CD14-positive monocyte (primary cell): ENCODE data around the gene ZFP3. TPM values are rescaled to one million over a fixed set of nuclear protein-coding genes. Genes with fewer than 3 reads are reported as not detected.
"Not testable (repeated sequence)": the region's sequence is repeated elsewhere in the genome, so short reads cannot be mapped to it uniquely, and the experiment has no call there.

ENCODE experiments used
- DNase-seq, 3 donors: peaks; one replicate each; pipeline ENCODE4 v3.0.0-alpha.2; 2011 to 2022
- H2AFZ ChIP-seq: 2 replicates; pipeline ENCODE4 v1.6.0; 2012; ENCODE audit warnings: mild to moderate bottlenecking, low read depth, low read length, inconsistent platforms; ENCODE audit not compliant: insufficient read depth, poor library complexity, severe bottlenecking
- H3K27ac ChIP-seq, 2 donors: 1 replicate in 1 of 2; 2 replicates in 1 of 2; pipeline ENCODE4 v1.5.1; 2012 to 2013; ENCODE audit warnings: low read length in 2 of 2, control low read depth in 1 of 2, inconsistent platforms in 1 of 2, low read depth in 1 of 2, mild to moderate bottlenecking in 1 of 2
- H3K27me3 ChIP-seq, 2 donors: one replicate each; pipeline versions ENCODE4 v1.6.0 to v1.6.1; 2011 to 2013; ENCODE audit warnings: low read length in 2 of 2; ENCODE audit not compliant: control insufficient read depth in 2 of 2, insufficient read depth in 2 of 2
- H3K36me3 ChIP-seq, 2 donors: replicated peaks in 1 of 2; 1 replicate in 1 of 2; 2 replicates in 1 of 2; pipeline versions ENCODE4 v1.5.1 to v1.6.1; 2012 to 2013; ENCODE audit warnings: low read length in 2 of 2, control low read depth in 1 of 2, inconsistent platforms in 1 of 2, mild to moderate bottlenecking in 1 of 2; ENCODE audit not compliant: insufficient read depth in 2 of 2, control insufficient read depth in 1 of 2
- H3K4me1 ChIP-seq, 2 donors: 1 replicate in 1 of 2; 2 replicates in 1 of 2; pipeline versions ENCODE4 v1.5.1 to v1.6.1; 2012 to 2013; ENCODE audit warnings: low read length in 2 of 2, control low read depth in 1 of 2, inconsistent platforms in 1 of 2, mild to moderate bottlenecking in 1 of 2, moderate library complexity in 1 of 2; ENCODE audit not compliant: insufficient read depth in 2 of 2, control insufficient read depth in 1 of 2
- H3K4me2 ChIP-seq: replicated peaks from 2 replicates; pipeline ENCODE3; 2012; ENCODE audit warnings: low read length, moderate library complexity, mild to moderate bottlenecking; ENCODE audit not compliant: poor library complexity, severe bottlenecking; ENCODE audit errors: extremely low read depth
- H3K4me3 ChIP-seq, 3 experiments: fragments of 200-600 bp in 1 of 3; sonication (generic) in 1 of 3; replicated peaks in 1 of 3; 1 replicate in 2 of 3; 2 replicates in 1 of 3; pipeline ENCODE4 v1.5.1; 2011 to 2013; ENCODE audit warnings: low read length in 3 of 3, mild to moderate bottlenecking in 3 of 3, control low read depth in 2 of 3, low read depth in 2 of 3, inconsistent platforms in 1 of 3, moderate library complexity in 1 of 3
- H3K79me2 ChIP-seq: 2 replicates; pipeline ENCODE4 v1.6.0; 2012; ENCODE audit warnings: mild to moderate bottlenecking, control low read depth, inconsistent platforms, low read length, moderate library complexity; ENCODE audit not compliant: insufficient read depth
- H3K9ac ChIP-seq: 2 replicates; pipeline ENCODE4 v1.6.0; 2017; ENCODE audit warnings: low read length, mild to moderate bottlenecking; ENCODE audit not compliant: insufficient read depth, poor library complexity, severe bottlenecking
- H3K9me3 ChIP-seq, 2 donors: replicated peaks in 1 of 2; 1 replicate in 1 of 2; 2 replicates in 1 of 2; pipeline versions ENCODE4 v1.5.1 to v1.6.1; 2012 to 2013; ENCODE audit warnings: low read length in 2 of 2, control low read depth in 1 of 2; ENCODE audit not compliant: control insufficient read depth in 1 of 2, insufficient read depth in 1 of 2
- H4K20me1 ChIP-seq: 2 replicates; pipeline ENCODE4 v1.6.0; 2012; ENCODE audit warnings: mild to moderate bottlenecking, low read length, control low read depth, moderate library complexity; ENCODE audit not compliant: insufficient read depth
- H3K27ac Mint-ChIP-seq, 7 donors: one replicate each; pipeline ENCODE4 v1.8.0; 2020; ENCODE audit warnings: mild to moderate bottlenecking in 7 of 7, mixed read lengths in 7 of 7, moderate library complexity in 6 of 7, inconsistent platforms in 2 of 7
- H3K27me3 Mint-ChIP-seq, 3 donors: one replicate each; pipeline ENCODE4 v1.8.0; 2021 to 2022; ENCODE audit warnings: low read depth in 3 of 3, mild to moderate bottlenecking in 3 of 3, mixed read lengths in 3 of 3, moderate library complexity in 3 of 3, inconsistent platforms in 1 of 3
- H3K36me3 Mint-ChIP-seq, 2 donors: one replicate each; pipeline ENCODE4 v1.8.0; 2020; ENCODE audit warnings: mixed read lengths in 2 of 2, inconsistent platforms in 1 of 2, mild to moderate bottlenecking in 1 of 2
- H3K4me1 Mint-ChIP-seq: one replicate; pipeline ENCODE4 v1.8.0; 2020; ENCODE audit warnings: mild to moderate bottlenecking, mixed read lengths
- H3K4me3 Mint-ChIP-seq, 2 donors: one replicate each; pipeline ENCODE4 v1.8.0; 2020; ENCODE audit warnings: mild to moderate bottlenecking in 2 of 2, mixed read lengths in 2 of 2, moderate library complexity in 1 of 2
- H3K9me3 Mint-ChIP-seq, 7 donors: one replicate each; pipeline ENCODE4 v1.8.0; 2020 to 2022; ENCODE audit warnings: mixed read lengths in 7 of 7, mild to moderate bottlenecking in 6 of 7, moderate library complexity in 6 of 7, inconsistent platforms in 2 of 7
- CTCF ChIP-seq: fragments of 200-600 bp; IDR thresholded peaks from one replicate; pipeline ENCODE4 v1.8.0; 2022; ENCODE audit warnings: antibody characterized with exemption, mild to moderate bottlenecking
- WGBS: methylation state at CpG from one replicate; pipeline ENCODE4 v1.1.5; 2013; ENCODE audit warnings: missing lambda C conversion rate; ENCODE audit not compliant: insufficient coverage; 5-methylcytosine and 5-hydroxymethylcytosine counted together
- intact Hi-C, 2 donors: fragments of 100-400 bp; cut with micrococcal nuclease; formaldehyde crosslinking; loops; one replicate each; pipeline versions ENCODE4 v1.15.0 to v1.15.1; 2023
- polyA plus RNA-seq, 3 donors: library from polyadenylated mRNA; depleted of rRNA in 1 of 3; unstranded in 2 of 3; stranded (reverse) in 1 of 3; fragments of 300-500 nt in 2 of 3; fragments of >200 nt in 1 of 3; fragmentation: Illumina TruSeq in 2 of 3; gene quantifications; 1 replicate in 2 of 3; 2 replicates in 1 of 3; pipeline ENCODE4 v1.2.3, GENCODE V29; 2012 to 2021

The ZFP3 gene
- polyA plus RNA-seq, 3 donors = 0.39 to 1.9 (median 0.75) TPM

- Histone ChIP-seq H3K4me3 (peak overlapping the region in 2 of 3 experiments; percentile 33 to 51), H4K20me1 (no peaks in the 10 kb centered on the region), H2AFZ (peak overlapping the region; percentile 79), H3K79me2 (no peaks in the 10 kb centered on the region), H3K36me3 (no peaks in the 10 kb centered on the region), H3K4me2 (peak overlapping the region; percentile 58), H3K9ac (peak overlapping the region; percentile 32), H3K27me3 (peaks cover 3 to 37% of the 10 kb centered on the region in 2 donors), H3K4me1 (peaks cover 4 to 8% of the 10 kb centered on the region in 2 donors), H3K27ac (no peak overlapping the region), H3K9me3 (peaks cover 0 to 3% of the 10 kb centered on the region in 2 donors)
- no peak for TF ChIP-seq CTCF
- Mint-ChIP-seq H3K36me3 (peaks cover 0 to 4% of the 10 kb centered on the region in 2 donors), H3K27ac (no peak overlapping the region), H3K4me1 (peaks cover 6% of the 10 kb centered on the region), H3K4me3 (peak overlapping the region; percentile 67 to 76), H3K9me3 (peaks cover 5 to 11% (median 7%) of the 10 kb centered on the region in 7 donors), H3K27me3 (peaks cover 37 to 60% (median 49%) of the 10 kb centered on the region in 3 donors)
- intact Hi-C loops = no loop called here
- DNase-seq = peak in 1 of 3 donors; percentile 15
- WGBS = 10% methylated on average over 63 of the region's 75 CpGs
Measured at GRCh38 chr17:5122586-5123342, 44.5 kb downstream of the ZFP3 start.

GRCh38 chr17:5123343-5124124 lies 45.3 kb downstream of the ZFP3 start:
- peaks cover 31 to 52% (median 41%) of the 10 kb centered on the region in 3 donors for H3K27me3 Mint-ChIP-seq
- H3K4me1 Mint-ChIP-seq = peaks cover 6% of the 10 kb centered on the region
- Histone ChIP-seq H3K27ac (no peak overlapping the region), H3K4me2 (peak overlapping the region; percentile 58), H3K36me3 (no peaks in the 10 kb centered on the region), H3K4me1 (peaks cover 4 to 8% of the 10 kb centered on the region in 2 donors), H3K4me3 (no peak overlapping the region), H4K20me1 (no peaks in the 10 kb centered on the region), H3K9ac (no peak overlapping the region), H3K27me3 (peaks cover 3 to 30% of the 10 kb centered on the region in 2 donors), H3K79me2 (no peaks in the 10 kb centered on the region), H3K9me3 (no peaks in the 10 kb centered on the region), H2AFZ (peak overlapping the region; percentile 79)
- intact Hi-C loops = no loop called here
- H3K36me3 Mint-ChIP-seq = peaks cover 0 to 4% of the 10 kb centered on the region in 2 donors
- peaks cover 2 to 8% (median 4%) of the 10 kb centered on the region in 7 donors for H3K9me3 Mint-ChIP-seq
- no peak overlapping the region for H3K27ac Mint-ChIP-seq
- no peak for TF ChIP-seq CTCF
- H3K4me3 Mint-ChIP-seq = peak overlapping the region in 1 of 2 donors; percentile 74
- no peak for DNase-seq
- WGBS = 50% methylated on average over 49 of the region's 53 CpGs

DNA sequence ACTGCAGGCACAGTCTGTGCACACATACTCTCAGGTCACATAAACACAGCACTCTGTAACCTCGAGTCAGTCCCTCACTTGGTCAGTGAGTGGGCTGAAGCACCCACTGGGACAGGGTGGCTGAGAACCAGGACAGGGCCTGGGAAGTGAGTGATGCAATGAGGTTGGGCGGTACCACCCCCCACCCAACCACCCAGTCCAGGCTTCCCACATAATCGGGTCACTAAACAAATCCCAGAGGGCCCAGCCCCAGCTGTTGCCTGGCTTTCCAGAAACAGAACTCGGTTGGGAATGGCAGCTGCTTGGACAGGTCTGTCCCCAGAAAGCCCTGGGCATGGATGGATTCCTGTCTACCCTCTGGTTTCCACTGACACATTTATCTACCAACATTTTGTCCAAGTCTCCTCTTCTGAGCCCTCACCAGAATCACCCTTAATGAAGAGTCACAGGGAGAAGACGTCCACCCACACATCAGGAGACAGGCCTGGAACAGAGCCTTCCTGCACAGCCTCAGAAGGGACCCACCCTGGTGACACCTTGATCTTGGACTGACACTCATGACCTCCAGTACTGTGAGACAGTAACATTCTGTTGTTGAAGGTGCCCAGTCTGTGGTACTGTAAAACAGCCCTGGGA lies 46.0 kb downstream of the ZFP3 start:
- intact Hi-C loops, H3K79me2 ChIP-seq, H3K4me3 ChIP-seq, H4K20me1 ChIP-seq, H3K9me3 ChIP-seq, H3K9me3 Mint-ChIP-seq, H2AFZ ChIP-seq, H3K4me2 ChIP-seq, H3K27ac ChIP-seq, H3K36me3 ChIP-seq, H3K4me1 Mint-ChIP-seq, H3K9ac ChIP-seq, DNase-seq, H3K4me1 ChIP-seq, H3K36me3 Mint-ChIP-seq: not testable (repeated sequence)
- Mint-ChIP-seq H3K27ac (peak overlapping the region in 1 of 7 donors; percentile 2), H3K4me3 (peak overlapping the region in 1 of 2 donors; percentile 74), H3K27me3 (peaks cover 30 to 46% (median 40%) of the 10 kb centered on the region in 3 donors)
- 87% methylated on average over 2 of the region's 5 CpGs for WGBS
- H3K27me3 ChIP-seq = peaks cover 3 to 26% of the 10 kb centered on the region in 2 donors
